GM12874 (cell line): ENCODE results near the gene GLIS2.

ENCODE experiments used
- CTCF ChIP-seq: IDR thresholded peaks from 2 replicates; pipeline ENCODE4 v1.5.1; 2011; ENCODE audit warnings: low read depth, mild to moderate bottlenecking, control low read depth, low read length, moderate library complexity; ENCODE audit not compliant: insufficient read depth

The GLIS2 gene

DNA sequence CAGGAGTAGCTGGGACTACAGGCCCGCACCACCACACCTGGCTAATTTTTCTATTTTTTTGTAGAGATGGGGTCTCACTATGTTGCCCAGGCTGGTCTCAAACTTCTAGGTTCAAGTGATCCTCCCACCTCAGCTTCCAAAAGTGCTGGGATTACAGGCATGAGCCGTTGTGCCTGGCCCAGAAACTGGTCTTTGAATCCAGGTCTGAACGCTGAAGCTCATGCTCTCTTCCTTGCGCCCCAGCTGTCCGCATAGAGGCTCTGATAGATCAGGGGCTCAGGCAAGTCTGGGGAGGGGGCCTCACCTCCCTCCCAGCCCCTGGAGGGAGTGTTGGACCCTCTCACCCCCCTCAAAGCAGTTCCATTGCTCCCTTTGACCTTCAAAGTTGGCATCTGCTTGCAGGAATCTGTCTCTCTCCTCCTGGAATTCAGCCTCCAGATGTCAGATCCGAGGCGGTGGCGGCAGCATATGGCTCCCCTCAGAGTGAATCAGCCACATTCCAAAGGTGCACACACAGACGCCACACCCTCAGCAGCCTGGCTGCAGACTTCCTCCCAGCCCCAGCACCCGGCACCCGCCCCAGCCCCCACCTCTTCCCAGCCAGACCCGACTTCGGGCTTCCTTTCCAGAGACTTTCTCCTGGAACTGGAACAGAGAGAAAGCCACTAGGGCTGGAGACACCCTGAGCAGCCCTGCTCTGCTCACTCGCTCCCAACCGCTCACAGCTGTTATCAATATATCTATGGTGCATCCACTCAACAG is 16.9 kb upstream of the GLIS2 start:
- no peak for TF ChIP-seq CTCF

DNA sequence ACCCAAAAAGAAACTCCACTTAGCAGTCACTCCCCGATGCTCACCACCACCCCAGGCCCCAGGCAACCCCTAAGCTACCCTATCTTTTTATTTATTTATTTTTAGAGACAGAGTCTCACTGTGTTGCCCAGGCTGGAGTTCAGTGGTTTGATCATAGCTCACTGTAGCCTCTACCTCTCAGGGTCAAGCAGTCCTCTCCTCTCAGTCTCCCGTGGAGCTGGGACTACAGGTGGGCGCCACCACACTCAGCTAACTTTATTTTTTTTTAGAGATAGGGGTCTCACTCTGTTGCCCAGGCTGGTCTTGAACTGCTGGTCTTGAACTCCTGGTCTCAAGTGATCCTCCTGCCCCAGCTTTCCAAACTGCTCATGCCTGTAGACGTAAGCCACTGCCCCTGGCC is 14.7 kb upstream of the GLIS2 start:
- TF ChIP-seq CTCF, result no peak

- TF ChIP-seq CTCF, result no peak
Measured at GRCh38 chr16:4301968-4302367, 13.9 kb upstream of the GLIS2 start.

DNA sequence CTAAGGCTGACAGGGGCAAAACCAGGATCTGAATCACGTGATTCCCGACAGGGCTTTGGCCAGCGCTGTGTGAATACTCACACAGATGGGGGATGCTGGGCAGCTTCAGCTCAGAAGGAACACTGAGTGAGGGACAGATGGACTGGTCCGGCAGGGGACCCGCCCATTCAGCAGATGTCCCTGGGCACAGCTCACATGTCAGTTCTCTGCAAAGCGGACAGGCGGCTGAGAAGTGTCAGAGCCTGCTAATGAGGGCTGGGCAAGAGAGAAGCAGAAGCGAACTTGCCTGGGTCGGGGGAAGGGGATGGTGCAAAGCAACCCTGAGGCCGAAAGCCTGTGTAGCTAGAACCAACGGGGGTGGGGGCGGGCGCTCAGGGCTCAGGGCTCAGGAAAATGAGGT is 11.9 kb upstream of the GLIS2 start:
- TF ChIP-seq CTCF, result no peak

DNA sequence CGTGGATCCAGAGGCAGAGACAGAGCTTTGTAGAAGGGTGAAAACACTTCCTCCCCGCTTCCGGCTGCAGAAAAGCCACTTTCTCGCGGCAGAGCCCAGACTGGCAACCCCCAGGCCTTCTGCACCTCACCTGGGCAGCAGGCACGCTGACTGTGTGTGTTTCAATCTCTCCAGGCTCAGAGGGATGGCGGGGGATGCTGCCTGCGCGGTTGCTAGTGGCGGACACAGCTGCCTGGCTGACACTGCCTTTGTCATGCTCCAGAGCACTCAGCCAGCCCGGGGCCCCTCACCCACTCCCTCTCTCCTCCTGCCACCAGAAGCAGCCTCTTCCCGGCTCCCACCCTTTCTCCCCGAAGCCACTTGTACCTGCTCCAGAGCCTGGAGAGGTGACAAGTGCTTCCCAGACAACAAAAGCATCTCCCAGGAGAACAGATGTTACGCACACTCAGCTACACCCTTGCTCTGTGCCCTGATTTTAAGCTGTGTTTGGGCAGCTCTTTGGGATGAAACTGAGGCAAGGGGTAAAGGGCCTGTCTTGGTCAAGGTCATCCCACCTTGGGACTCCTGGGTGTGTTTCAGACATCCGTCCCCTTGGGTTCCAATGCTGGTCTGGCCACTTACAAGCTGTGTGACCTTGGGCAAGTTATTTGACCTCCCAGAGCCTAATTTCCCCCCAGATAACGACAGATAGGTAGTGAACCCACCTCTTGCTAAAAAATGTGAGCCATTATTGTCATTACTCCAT is 9.2 kb upstream of the GLIS2 start:
- no peak for TF ChIP-seq CTCF

DNA sequence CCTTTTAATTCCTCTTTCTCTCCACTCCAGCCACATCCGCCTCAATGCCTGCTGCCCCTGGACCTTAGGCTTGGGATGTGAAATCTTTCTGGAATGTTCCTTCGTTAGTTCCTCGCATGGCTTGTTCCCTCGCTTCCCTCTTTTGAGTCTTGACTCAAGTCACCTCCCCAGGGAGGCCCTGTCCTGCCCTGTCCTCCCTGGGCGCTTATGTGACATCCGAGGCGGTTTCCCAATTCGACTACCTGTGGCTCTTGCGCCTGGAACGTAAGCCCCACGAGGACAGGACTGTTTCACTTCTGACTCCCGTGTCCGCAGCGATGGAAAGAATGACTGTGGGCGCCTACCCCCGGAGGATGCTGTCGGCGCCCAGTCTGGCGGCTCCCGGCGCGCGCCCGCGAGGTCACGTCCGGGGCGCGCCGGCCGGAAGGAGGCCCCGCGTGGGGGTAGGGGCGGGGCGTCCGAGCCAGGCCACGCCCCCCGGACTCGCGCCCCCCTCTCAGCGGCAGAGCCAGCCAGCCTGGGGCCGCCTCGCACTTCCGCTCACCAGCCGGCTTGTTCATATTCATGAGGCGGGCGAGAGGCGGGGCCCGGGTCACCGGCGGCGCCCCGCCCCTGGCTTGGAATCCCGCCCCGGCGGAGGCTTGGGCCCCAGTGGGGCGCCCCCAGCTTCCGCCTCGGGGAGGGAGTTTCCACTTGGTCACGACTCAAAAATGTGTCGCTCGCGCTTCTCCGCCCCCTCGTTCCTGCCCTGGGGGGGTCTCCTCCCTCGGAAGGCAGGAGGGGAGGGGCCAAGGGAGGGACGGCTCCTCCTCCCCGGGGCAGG is 8.4 kb upstream of the GLIS2 start:
- TF ChIP-seq CTCF, result no peak
